HEK293 (cell line): Measurements from ENCODE around the gene DEPDC5.
A peak's percentile ranks its signal among the peaks of the same experiment; 100 is the strongest.

Experiments
- CTCF ChIA-PET: fragments of 350-600 bp; formaldehyde crosslinking; extraction: SDS; loops from one replicate; lab custom pipeline; 2021; ENCODE audit warnings: antibody characterized with exemption; lab: Yijun Ruan, JAX
- POLR2A ChIA-PET: fragments of 300-600 bp; formaldehyde crosslinking; extraction: SDS; loops from one replicate; lab custom pipeline; 2020; ENCODE audit warnings: antibody characterized with exemption, inconsistent platforms; lab: Yijun Ruan, JAX
- H3K27ac ChIP-seq: fragments of 200-500 bp; sonication (Bioruptor generic); 2 replicates; pipeline ENCODE4 v1.5.1; 2014; ENCODE audit warnings: low read depth, low read length, control low read depth, inconsistent platforms; ENCODE audit errors: extremely low read depth
- H3K36me3 ChIP-seq, 2 experiments: fragments of 200-500 bp in 1 of 2; sonication (Bioruptor generic) in 1 of 2; 1 replicate in 1 of 2; 2 replicates in 1 of 2; pipeline ENCODE4 v1.5.1; 2014 to 2017; ENCODE audit warnings: inconsistent platforms in 2 of 2, low read length in 2 of 2; ENCODE audit not compliant: control insufficient read depth in 2 of 2, insufficient read depth in 1 of 2
- H3K4me1 ChIP-seq: fragments of 200-500 bp; sonication (Bioruptor generic); 2 replicates; pipeline ENCODE4 v1.5.1; 2014; ENCODE audit warnings: mild to moderate bottlenecking, low read length, inconsistent platforms; ENCODE audit not compliant: control insufficient read depth, insufficient read depth
- H3K4me3 ChIP-seq: 2 replicates; pipeline ENCODE4 v1.5.1; 2011; ENCODE audit warnings: low read depth, mild to moderate bottlenecking, control low read depth, low read length, moderate library complexity
- H3K9me3 ChIP-seq: fragments of 200-500 bp; sonication (Bioruptor generic); 2 replicates; pipeline ENCODE4 v1.5.1; 2014; ENCODE audit warnings: low read depth, low read length, inconsistent platforms; ENCODE audit not compliant: control insufficient read depth, insufficient read depth
- BCL11A ChIP-seq: fragments of 450-650 bp; formaldehyde crosslinking; IDR thresholded peaks from 2 replicates; pipeline ENCODE4 v1.5.1; 2016; ENCODE audit warnings: low read depth, missing biosample characterization, missing genetic modification characterization
- GFI1B ChIP-seq: fragments of 450-650 bp; formaldehyde crosslinking; IDR thresholded peaks from 2 replicates; pipeline ENCODE4 v1.5.1; 2016; ENCODE audit warnings: missing biosample characterization, missing genetic modification characterization
- KLF10 ChIP-seq: fragments of 450-650 bp; IDR thresholded peaks from 2 replicates; pipeline ENCODE4 v1.5.1; 2018; ENCODE audit warnings: missing biosample characterization, mild to moderate bottlenecking, missing genetic modification characterization
- KLF7 ChIP-seq: fragments of 450-650 bp; formaldehyde crosslinking; IDR thresholded peaks from 2 replicates; pipeline ENCODE4 v1.5.1; 2016; ENCODE audit warnings: missing biosample characterization, missing genetic modification characterization, borderline replicate concordance
- KLF8 ChIP-seq: fragments of 450-650 bp; formaldehyde crosslinking; IDR thresholded peaks from 2 replicates; pipeline ENCODE4 v1.5.1; 2016; ENCODE audit warnings: missing biosample characterization, missing genetic modification characterization
- KLF9 ChIP-seq: fragments of 450-650 bp; formaldehyde crosslinking; IDR thresholded peaks from 2 replicates; pipeline ENCODE4 v1.5.1; 2016; ENCODE audit warnings: missing biosample characterization, missing genetic modification characterization, low read depth
- PRDM1 ChIP-seq: fragments of 450-650 bp; formaldehyde crosslinking; IDR thresholded peaks from 2 replicates; pipeline ENCODE4; 2016; ENCODE audit warnings: missing biosample characterization, missing genetic modification characterization
- ZNF132 ChIP-seq: fragments of 450-650 bp; formaldehyde crosslinking; IDR thresholded peaks from 2 replicates; pipeline ENCODE4 v1.5.1; 2017; ENCODE audit warnings: missing biosample characterization, missing genetic modification characterization, borderline replicate concordance
- ZNF148 ChIP-seq: fragments of 450-650 bp; formaldehyde crosslinking; IDR thresholded peaks from 2 replicates; pipeline ENCODE4 v1.5.0; 2017; ENCODE audit warnings: missing biosample characterization, missing genetic modification characterization, borderline replicate concordance
- ZNF202 ChIP-seq: fragments of 450-650 bp; formaldehyde crosslinking; IDR thresholded peaks from 2 replicates; pipeline ENCODE4 v1.5.1; 2016; ENCODE audit warnings: missing biosample characterization, missing genetic modification characterization, borderline replicate concordance
- ZNF398 ChIP-seq: fragments of 450-650 bp; formaldehyde crosslinking; IDR thresholded peaks from 2 replicates; pipeline ENCODE4 v1.5.1; 2017; ENCODE audit warnings: missing biosample characterization, missing genetic modification characterization
- ZNF626 ChIP-seq: fragments of 450-650 bp; sonication (Bioruptor Pico); formaldehyde crosslinking; IDR thresholded peaks from 2 replicates; pipeline ENCODE4 v1.5.1; 2018; ENCODE audit warnings: missing biosample characterization, missing genetic modification characterization, inconsistent platforms
- ZNF830 ChIP-seq: fragments of 450-650 bp; IDR thresholded peaks from 2 replicates; pipeline ENCODE4 v1.5.0; 2018; ENCODE audit warnings: missing biosample characterization, missing genetic modification characterization, low read depth, mild to moderate bottlenecking, moderate library complexity
- TF ChIP-seq, protein P1 (sequence below): fragments of 450-650 bp; formaldehyde crosslinking; IDR thresholded peaks from 2 replicates; pipeline ENCODE4 v1.5.1; 2016; ENCODE audit warnings: missing biosample characterization, missing genetic modification characterization, borderline replicate concordance
- TF ChIP-seq, protein P2 (sequence below): fragments of 450-650 bp; formaldehyde crosslinking; IDR thresholded peaks from 2 replicates; pipeline ENCODE4 v1.5.1; 2017; ENCODE audit warnings: missing biosample characterization, mild to moderate bottlenecking, missing genetic modification characterization, moderate library complexity

DEPDC5 gene

DNA sequence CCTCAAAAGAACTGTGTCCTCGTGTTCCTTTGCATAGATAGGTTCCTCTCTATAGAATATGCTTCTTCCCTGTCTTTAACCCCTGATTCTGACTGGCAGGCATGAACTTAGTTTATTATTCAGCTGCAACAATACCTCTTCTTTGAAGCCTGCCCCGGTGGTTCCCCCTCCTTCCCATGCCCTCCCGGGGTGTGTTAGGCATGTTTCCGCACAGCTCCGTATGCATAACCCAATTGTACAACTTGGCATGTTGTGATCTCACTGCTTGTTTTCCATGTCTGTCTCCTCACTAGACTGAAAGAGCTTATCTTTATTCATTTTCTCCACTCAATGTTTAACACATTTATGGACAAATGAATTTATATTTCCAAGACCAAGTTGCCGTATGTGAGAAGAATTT lies 72.6 kb downstream of the DEPDC5 start (continued):
- TF ChIP-seq, protein P1, sequence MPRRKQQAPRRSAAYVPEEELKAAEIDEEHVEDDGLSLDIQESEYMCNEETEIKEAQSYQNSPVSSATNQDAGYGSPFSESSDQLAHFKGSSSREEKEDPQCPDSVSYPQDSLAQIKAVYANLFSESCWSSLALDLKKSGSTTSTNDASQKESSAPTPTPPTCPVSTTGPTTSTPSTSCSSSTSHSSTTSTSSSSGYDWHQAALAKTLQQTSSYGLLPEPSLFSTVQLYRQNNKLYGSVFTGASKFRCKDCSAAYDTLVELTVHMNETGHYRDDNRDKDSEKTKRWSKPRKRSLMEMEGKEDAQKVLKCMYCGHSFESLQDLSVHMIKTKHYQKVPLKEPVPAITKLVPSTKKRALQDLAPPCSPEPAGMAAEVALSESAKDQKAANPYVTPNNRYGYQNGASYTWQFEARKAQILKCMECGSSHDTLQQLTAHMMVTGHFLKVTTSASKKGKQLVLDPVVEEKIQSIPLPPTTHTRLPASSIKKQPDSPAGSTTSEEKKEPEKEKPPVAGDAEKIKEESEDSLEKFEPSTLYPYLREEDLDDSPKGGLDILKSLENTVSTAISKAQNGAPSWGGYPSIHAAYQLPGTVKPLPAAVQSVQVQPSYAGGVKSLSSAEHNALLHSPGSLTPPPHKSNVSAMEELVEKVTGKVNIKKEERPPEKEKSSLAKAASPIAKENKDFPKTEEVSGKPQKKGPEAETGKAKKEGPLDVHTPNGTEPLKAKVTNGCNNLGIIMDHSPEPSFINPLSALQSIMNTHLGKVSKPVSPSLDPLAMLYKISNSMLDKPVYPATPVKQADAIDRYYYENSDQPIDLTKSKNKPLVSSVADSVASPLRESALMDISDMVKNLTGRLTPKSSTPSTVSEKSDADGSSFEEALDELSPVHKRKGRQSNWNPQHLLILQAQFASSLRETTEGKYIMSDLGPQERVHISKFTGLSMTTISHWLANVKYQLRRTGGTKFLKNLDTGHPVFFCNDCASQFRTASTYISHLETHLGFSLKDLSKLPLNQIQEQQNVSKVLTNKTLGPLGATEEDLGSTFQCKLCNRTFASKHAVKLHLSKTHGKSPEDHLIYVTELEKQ (tag by site-specific recombination) = no peak
- TF ChIP-seq ZNF626 (tag by site-specific recombination) (no peak), BCL11A (no peak), ZNF148 (tag by site-specific recombination) (no peak)

DNA sequence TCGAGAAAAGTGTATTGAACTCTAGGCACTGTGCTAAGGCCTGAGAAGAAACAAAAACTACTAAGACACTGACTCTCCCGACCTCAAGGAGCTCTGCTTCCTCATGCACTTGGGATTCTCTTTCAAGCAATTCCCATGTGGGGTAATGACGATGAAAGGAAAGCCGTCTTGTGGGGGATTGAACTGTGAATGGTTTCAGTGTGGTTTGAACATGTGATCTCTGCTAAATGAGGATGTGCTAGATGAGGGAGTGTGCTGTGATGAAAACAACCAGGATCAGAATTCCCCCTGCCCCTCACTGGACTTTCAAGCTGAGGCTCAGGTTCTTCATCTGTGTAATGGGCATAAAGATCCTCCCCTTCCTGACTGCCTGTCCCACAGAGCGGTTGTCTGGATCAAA lies 74.9 kb downstream of the DEPDC5 start:
- H3K27ac ChIP-seq = no peak overlapping the region
- ChIA-PET CTCF (interaction anchor here (2.6 kb wide), 1 partner anchor 142 kb away, joined by 8 read pairs; no protein-coding TSS in a partner anchor), POLR2A (interaction anchor here (0.6 kb wide), 1 partner anchor 129 kb away, joined by 3 read pairs; no protein-coding TSS in a partner anchor)

DNA sequence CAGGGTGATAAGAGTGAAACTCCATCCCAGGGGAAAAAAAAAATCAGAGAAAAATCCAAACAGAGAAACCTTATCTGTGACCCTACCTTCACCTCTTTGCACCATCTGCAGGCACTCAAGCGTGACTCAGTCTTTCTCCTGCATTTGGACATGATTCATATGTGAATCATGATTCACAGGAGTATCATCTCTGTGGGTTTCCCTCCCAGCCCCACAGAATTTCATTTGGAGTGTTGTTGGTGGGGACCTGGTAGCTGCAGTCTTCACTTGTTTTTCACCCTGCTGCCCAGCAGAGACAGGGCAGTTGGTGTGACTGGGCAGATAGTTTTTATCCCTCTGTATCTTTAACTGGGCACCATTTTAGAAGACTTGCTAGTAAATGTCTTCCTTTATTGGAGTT lies 75.7 kb downstream of the DEPDC5 start:
- Histone ChIP-seq H3K9me3 (no peaks in the 10 kb centered on the region), H3K4me1 (0 out of 2 replicates have a peak, but pooled peaks cover 3% of the 10 kb centered on the region), H3K27ac (no peak overlapping the region), H3K4me3 (no peak overlapping the region), H3K36me3 (peaks cover 5 to 53% of the 10 kb centered on the region in 2 experiments; a peak in 2 of 3 replicates)
- POLR2A ChIA-PET = interaction anchor here (0.6 kb wide), 1 partner anchor 130 kb away, joined by 3 read pairs; no protein-coding TSS in a partner anchor
- TF ChIP-seq KLF8 (tag by site-specific recombination) = peak; percentile 53; the same call in 1 of the 2 replicates
- 0 out of 2 replicates have a peak, but pooled peaks have one; percentile 27 for TF ChIP-seq ZNF398 (tag by site-specific recombination)
- no peak for TF ChIP-seq ZNF830 (tag by site-specific recombination)
- TF ChIP-seq PRDM1 (tag by site-specific recombination) = peak; percentile 76
- no peak for TF ChIP-seq KLF10 (tag by site-specific recombination)
- CTCF ChIA-PET = interaction anchor here (2.6 kb wide), 1 partner anchor 141 kb away, joined by 8 read pairs; no protein-coding TSS in a partner anchor

More for the DNA sequence above, 74.9 kb downstream of the DEPDC5 start:
- H3K4me3 ChIP-seq = no peak overlapping the region
- TF ChIP-seq KLF9 (tag by site-specific recombination) = no peak
- TF ChIP-seq ZNF132 (tag by site-specific recombination) = no peak
- TF ChIP-seq KLF7 (tag by site-specific recombination) = no peak
- no peak for TF ChIP-seq GFI1B (tag by site-specific recombination)
- TF ChIP-seq, protein P2, sequence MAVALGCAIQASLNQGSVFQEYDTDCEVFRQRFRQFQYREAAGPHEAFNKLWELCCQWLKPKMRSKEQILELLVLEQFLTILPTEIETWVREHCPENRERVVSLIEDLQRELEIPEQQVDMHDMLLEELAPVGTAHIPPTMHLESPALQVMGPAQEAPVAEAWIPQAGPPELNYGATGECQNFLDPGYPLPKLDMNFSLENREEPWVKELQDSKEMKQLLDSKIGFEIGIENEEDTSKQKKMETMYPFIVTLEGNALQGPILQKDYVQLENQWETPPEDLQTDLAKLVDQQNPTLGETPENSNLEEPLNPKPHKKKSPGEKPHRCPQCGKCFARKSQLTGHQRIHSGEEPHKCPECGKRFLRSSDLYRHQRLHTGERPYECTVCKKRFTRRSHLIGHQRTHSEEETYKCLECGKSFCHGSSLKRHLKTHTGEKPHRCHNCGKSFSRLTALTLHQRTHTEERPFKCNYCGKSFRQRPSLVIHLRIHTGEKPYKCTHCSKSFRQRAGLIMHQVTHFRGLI (tag by site-specific recombination) = no peak
- no peak for TF ChIP-seq ZNF626 (tag by site-specific recombination)
- TF ChIP-seq ZNF202 = no peak
- H3K36me3 ChIP-seq = peaks cover 7 to 51% of the 10 kb centered on the region in 2 experiments; a peak in 2 of 3 replicates
- 0 out of 2 replicates have a peak, but pooled peaks cover 3% of the 10 kb centered on the region for H3K4me1 ChIP-seq
- H3K9me3 ChIP-seq = no peaks in the 10 kb centered on the region
